GM23338 (cell line): ENCODE data around the gene ANO6. TPM values are rescaled to one million over a fixed set of nuclear protein-coding genes. Genes with fewer than 3 reads are reported as not detected.

ENCODE experiments used
- ATAC-seq: fragments of 200-7000 bp; cut with Tn5 transposase; 3 replicates; pipeline ENCODE4 v1.9.1; 2020
- DNase-seq: peaks from one replicate; pipeline ENCODE4 v3.0.0-alpha.2; 2015; ENCODE audit warnings: low spot score
- H2AFZ ChIP-seq: fragments of 200-600 bp; sonication (generic); 2 replicates; pipeline ENCODE4 v1.8.0; 2016; ENCODE audit warnings: antibody characterized with exemption, mild to moderate bottlenecking, moderate library complexity
- H3F3A ChIP-seq: fragments of 200-600 bp; sonication (generic); replicated peaks from 2 replicates; pipeline ENCODE4 v1.8.0; 2017; ENCODE audit warnings: antibody characterized with exemption, mixed run types, low read depth
- H3K27ac ChIP-seq: fragments of 200-600 bp; sonication (generic); 2 replicates; pipeline ENCODE4 v1.6.1; 2016; ENCODE audit warnings: low read depth
- H3K27me3 ChIP-seq: fragments of 200-600 bp; sonication (generic); 2 replicates; pipeline ENCODE4 v1.8.0; 2016; ENCODE audit warnings: mild to moderate bottlenecking, mixed run types, moderate library complexity; ENCODE audit not compliant: insufficient read depth
- H3K36me3 ChIP-seq: fragments of 200-600 bp; sonication (generic); 2 replicates; pipeline ENCODE4 v1.8.0; 2016; ENCODE audit warnings: mild to moderate bottlenecking; ENCODE audit not compliant: insufficient read depth
- H3K4me1 ChIP-seq: fragments of 200-600 bp; sonication (generic); 2 replicates; pipeline ENCODE4 v1.8.0; 2016; ENCODE audit warnings: mild to moderate bottlenecking, moderate library complexity; ENCODE audit not compliant: insufficient read depth
- H3K4me2 ChIP-seq: fragments of 200-600 bp; sonication (generic); 2 replicates; pipeline ENCODE4 v1.7.1; 2017; ENCODE audit warnings: mixed run types
- H3K4me3 ChIP-seq: fragments of 200-600 bp; sonication (generic); 2 replicates; pipeline ENCODE4 v1.6.1; 2016; ENCODE audit warnings: mixed run types
- H3K79me2 ChIP-seq: fragments of 200-600 bp; sonication (generic); replicated peaks from 2 replicates; pipeline ENCODE4 v1.8.0; 2017; ENCODE audit warnings: mild to moderate bottlenecking; ENCODE audit not compliant: insufficient read depth
- H3K9me2 ChIP-seq: fragments of 200-600 bp; sonication (generic); 2 replicates; pipeline ENCODE4 v1.8.0; 2017; ENCODE audit not compliant: insufficient read depth
- H4K20me1 ChIP-seq: fragments of 200-600 bp; sonication (generic); replicated peaks from 2 replicates; pipeline ENCODE4 v1.8.0; 2017; ENCODE audit warnings: mild to moderate bottlenecking; ENCODE audit not compliant: insufficient read depth
- H3K27ac Mint-ChIP-seq: 2 replicates; pipeline ENCODE4 v1.8.0; 2020; ENCODE audit warnings: inconsistent platforms, mild to moderate bottlenecking, moderate library complexity, mixed read lengths
- H3K27me3 Mint-ChIP-seq: 3 replicates; pipeline ENCODE4 v1.8.0; 2022; ENCODE audit warnings: low read depth, mild to moderate bottlenecking, moderate library complexity, mixed read lengths, inconsistent platforms; ENCODE audit not compliant: insufficient read depth, poor library complexity
- H3K36me3 Mint-ChIP-seq: 3 replicates; pipeline ENCODE4 v1.8.0; 2021; ENCODE audit warnings: low read depth, mild to moderate bottlenecking, inconsistent platforms, moderate library complexity, mixed read lengths
- H3K4me1 Mint-ChIP-seq: 3 replicates; pipeline ENCODE4 v1.8.0; 2020; ENCODE audit warnings: mild to moderate bottlenecking, inconsistent platforms, mixed read lengths
- H3K4me3 Mint-ChIP-seq: 3 replicates; pipeline ENCODE4 v1.8.0; 2021; ENCODE audit warnings: moderate library complexity, mild to moderate bottlenecking, inconsistent platforms, mixed read lengths
- H3K9me3 Mint-ChIP-seq: 3 replicates; pipeline ENCODE4 v1.8.0; 2020; ENCODE audit warnings: moderate library complexity, mild to moderate bottlenecking, inconsistent platforms, mixed read lengths
- CREB1 ChIP-seq: fragments of 250-450 bp; sonication (Bioruptor Pico); IDR thresholded peaks from 2 replicates; pipeline ENCODE4 v1.5.0; 2020; ENCODE audit warnings: low read depth, mild to moderate bottlenecking, moderate library complexity
- EZH2 ChIP-seq: fragments of 200-600 bp; sonication (generic); IDR thresholded peaks from one replicate; pipeline ENCODE4 v1.8.0; 2017; ENCODE audit warnings: antibody characterized with exemption, mild to moderate bottlenecking, low read depth; ENCODE audit not compliant: unreplicated experiment
- EZH2phosphoT487 ChIP-seq: fragments of 200-600 bp; sonication (generic); IDR thresholded peaks from one replicate; pipeline ENCODE4 v1.8.1; 2018; ENCODE audit warnings: antibody characterized with exemption; ENCODE audit not compliant: unreplicated experiment
- JUNB ChIP-seq: IDR thresholded peaks from one replicate; pipeline ENCODE4 v1.6.1; 2016; ENCODE audit warnings: antibody characterized with exemption; ENCODE audit not compliant: unreplicated experiment
- NANOG ChIP-seq: IDR thresholded peaks from 2 replicates; pipeline ENCODE4 v1.6.1; 2016; ENCODE audit warnings: antibody characterized with exemption, borderline replicate concordance
- POLR2AphosphoS5 ChIP-seq: IDR thresholded peaks from 2 replicates; pipeline ENCODE4 v1.6.1; 2016; ENCODE audit warnings: antibody characterized with exemption, low read depth
- STAT1 ChIP-seq: IDR thresholded peaks from one replicate; pipeline ENCODE4 v1.6.1; 2016; ENCODE audit warnings: antibody characterized with exemption; ENCODE audit not compliant: unreplicated experiment
- ZNF114 ChIP-seq: fragments of 250-450 bp; sonication (Bioruptor Pico); IDR thresholded peaks from 2 replicates; pipeline ENCODE4 v1.5.0; 2020; ENCODE audit warnings: mild to moderate bottlenecking, moderate library complexity
- ZNF331 ChIP-seq: fragments of 250-450 bp; sonication (Bioruptor Pico); IDR thresholded peaks from 2 replicates; pipeline ENCODE4 v1.5.0; 2020; ENCODE audit warnings: low read depth, mild to moderate bottlenecking, moderate library complexity
- ZNF462 ChIP-seq: fragments of 250-450 bp; sonication (Bioruptor Pico); IDR thresholded peaks from 2 replicates; pipeline ENCODE4 v1.5.0; 2020; ENCODE audit warnings: mild to moderate bottlenecking, moderate library complexity
- polyA plus RNA-seq: library from polyadenylated mRNA; unstranded; fragments of >200 nt; fragmentation: Nextera tagmentation; extraction: Ambion mirVana; gene quantifications from 2 replicates; pipeline ENCODE4 v1.2.1, GENCODE V29; 2016
- total RNA-seq: library from RNA; depleted of rRNA; stranded (reverse); fragments of >200 nt; shearing (Covaris generic); gene quantifications from 2 replicates; pipeline ENCODE4 v1.2.3, GENCODE V29; 2014
- TF ChIP-seq, protein P1 (sequence below), 2 experiments: fragments of 200-600 bp in 1 of 2; sonication (generic) in 1 of 2; conservative IDR thresholded peaks; 2 replicates each; pipeline versions ENCODE4 v1.5.1 to v1.6.1; 2016 to 2017; ENCODE audit warnings: antibody characterized with exemption in 2 of 2, low read depth in 2 of 2, mild to moderate bottlenecking in 2 of 2, moderate library complexity in 1 of 2
- TF ChIP-seq, protein P2 (sequence below): IDR thresholded peaks from one replicate; pipeline ENCODE4 v1.6.1; 2018; ENCODE audit warnings: antibody characterized with exemption; ENCODE audit not compliant: unreplicated experiment
- TF ChIP-seq, protein P3 (sequence below): IDR thresholded peaks from 2 replicates; pipeline ENCODE4 v1.6.1; 2016; ENCODE audit warnings: antibody characterized with exemption

The ANO6 gene
- total and polyA plus RNA-seq, 2 experiments from 2014 or later = 21.1 to 48.9 TPM

GRCh38 chr12:45368841-45369489 is 153.1 kb downstream of the ANO6 start:
- no peaks in the 10 kb centered on the region for H3K4me1 ChIP-seq
- TF ChIP-seq ZNF114 (CRISPR knock-in tag) = no peak
- TF ChIP-seq STAT1 = no peak
- TF ChIP-seq, protein P1, sequence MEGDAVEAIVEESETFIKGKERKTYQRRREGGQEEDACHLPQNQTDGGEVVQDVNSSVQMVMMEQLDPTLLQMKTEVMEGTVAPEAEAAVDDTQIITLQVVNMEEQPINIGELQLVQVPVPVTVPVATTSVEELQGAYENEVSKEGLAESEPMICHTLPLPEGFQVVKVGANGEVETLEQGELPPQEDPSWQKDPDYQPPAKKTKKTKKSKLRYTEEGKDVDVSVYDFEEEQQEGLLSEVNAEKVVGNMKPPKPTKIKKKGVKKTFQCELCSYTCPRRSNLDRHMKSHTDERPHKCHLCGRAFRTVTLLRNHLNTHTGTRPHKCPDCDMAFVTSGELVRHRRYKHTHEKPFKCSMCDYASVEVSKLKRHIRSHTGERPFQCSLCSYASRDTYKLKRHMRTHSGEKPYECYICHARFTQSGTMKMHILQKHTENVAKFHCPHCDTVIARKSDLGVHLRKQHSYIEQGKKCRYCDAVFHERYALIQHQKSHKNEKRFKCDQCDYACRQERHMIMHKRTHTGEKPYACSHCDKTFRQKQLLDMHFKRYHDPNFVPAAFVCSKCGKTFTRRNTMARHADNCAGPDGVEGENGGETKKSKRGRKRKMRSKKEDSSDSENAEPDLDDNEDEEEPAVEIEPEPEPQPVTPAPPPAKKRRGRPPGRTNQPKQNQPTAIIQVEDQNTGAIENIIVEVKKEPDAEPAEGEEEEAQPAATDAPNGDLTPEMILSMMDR (conservative IDR thresholded peaks at IDR 0.05; ENCODE audit: low read depth in 2 of 2) = no peak
- no peak for TF ChIP-seq CREB1 (CRISPR knock-in tag)
- no peak for TF ChIP-seq ZNF462
- TF ChIP-seq, protein P2, sequence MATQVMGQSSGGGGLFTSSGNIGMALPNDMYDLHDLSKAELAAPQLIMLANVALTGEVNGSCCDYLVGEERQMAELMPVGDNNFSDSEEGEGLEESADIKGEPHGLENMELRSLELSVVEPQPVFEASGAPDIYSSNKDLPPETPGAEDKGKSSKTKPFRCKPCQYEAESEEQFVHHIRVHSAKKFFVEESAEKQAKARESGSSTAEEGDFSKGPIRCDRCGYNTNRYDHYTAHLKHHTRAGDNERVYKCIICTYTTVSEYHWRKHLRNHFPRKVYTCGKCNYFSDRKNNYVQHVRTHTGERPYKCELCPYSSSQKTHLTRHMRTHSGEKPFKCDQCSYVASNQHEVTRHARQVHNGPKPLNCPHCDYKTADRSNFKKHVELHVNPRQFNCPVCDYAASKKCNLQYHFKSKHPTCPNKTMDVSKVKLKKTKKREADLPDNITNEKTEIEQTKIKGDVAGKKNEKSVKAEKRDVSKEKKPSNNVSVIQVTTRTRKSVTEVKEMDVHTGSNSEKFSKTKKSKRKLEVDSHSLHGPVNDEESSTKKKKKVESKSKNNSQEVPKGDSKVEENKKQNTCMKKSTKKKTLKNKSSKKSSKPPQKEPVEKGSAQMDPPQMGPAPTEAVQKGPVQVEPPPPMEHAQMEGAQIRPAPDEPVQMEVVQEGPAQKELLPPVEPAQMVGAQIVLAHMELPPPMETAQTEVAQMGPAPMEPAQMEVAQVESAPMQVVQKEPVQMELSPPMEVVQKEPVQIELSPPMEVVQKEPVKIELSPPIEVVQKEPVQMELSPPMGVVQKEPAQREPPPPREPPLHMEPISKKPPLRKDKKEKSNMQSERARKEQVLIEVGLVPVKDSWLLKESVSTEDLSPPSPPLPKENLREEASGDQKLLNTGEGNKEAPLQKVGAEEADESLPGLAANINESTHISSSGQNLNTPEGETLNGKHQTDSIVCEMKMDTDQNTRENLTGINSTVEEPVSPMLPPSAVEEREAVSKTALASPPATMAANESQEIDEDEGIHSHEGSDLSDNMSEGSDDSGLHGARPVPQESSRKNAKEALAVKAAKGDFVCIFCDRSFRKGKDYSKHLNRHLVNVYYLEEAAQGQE = no peak
- no peak for TF ChIP-seq JUNB
- TF ChIP-seq EZH2 = no peak
- no peak for TF ChIP-seq POLR2AphosphoS5
- TF ChIP-seq NANOG = no peak
- TF ChIP-seq ZNF331 (CRISPR knock-in tag) = no peak
- no peak for TF ChIP-seq EZH2phosphoT487
- TF ChIP-seq, protein P3, sequence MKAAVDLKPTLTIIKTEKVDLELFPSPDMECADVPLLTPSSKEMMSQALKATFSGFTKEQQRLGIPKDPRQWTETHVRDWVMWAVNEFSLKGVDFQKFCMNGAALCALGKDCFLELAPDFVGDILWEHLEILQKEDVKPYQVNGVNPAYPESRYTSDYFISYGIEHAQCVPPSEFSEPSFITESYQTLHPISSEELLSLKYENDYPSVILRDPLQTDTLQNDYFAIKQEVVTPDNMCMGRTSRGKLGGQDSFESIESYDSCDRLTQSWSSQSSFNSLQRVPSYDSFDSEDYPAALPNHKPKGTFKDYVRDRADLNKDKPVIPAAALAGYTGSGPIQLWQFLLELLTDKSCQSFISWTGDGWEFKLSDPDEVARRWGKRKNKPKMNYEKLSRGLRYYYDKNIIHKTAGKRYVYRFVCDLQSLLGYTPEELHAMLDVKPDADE = no peak
- Mint-ChIP-seq H3K36me3 (peaks cover 53% of the 10 kb centered on the region), H3K9me3 (peaks cover 14% of the 10 kb centered on the region), H3K4me3 (no peak overlapping the region), H3K27me3 (no peaks in the 10 kb centered on the region), H3K4me1 (no peaks in the 10 kb centered on the region), H3K27ac (no peak overlapping the region)
- no peaks in the 10 kb centered on the region; the same call in 1 of the 2 replicates for H3K36me3 ChIP-seq
- H2AFZ ChIP-seq = no peak overlapping the region
- no peak overlapping the region for H3K4me2 ChIP-seq
- H3K27me3 ChIP-seq = no peaks in the 10 kb centered on the region
- no peak for DNase-seq
- H3K4me3 ChIP-seq = no peak overlapping the region
- H3K9me2 ChIP-seq = no peaks in the 10 kb centered on the region
- H4K20me1 ChIP-seq = no peaks in the 10 kb centered on the region
- no peak for ATAC-seq
- H3K79me2 ChIP-seq = no peaks in the 10 kb centered on the region
- no peaks in the 10 kb centered on the region for H3F3A ChIP-seq
- H3K27ac ChIP-seq = no peak overlapping the region
